ENCODE results near the gene TENT5A.
A peak's percentile ranks its signal among the peaks of the same experiment; 100 is the strongest.
"Not testable (repeated sequence)": the region's sequence is repeated elsewhere in the genome, so short reads cannot be mapped to it uniquely, and the experiment has no call there.

The TENT5A gene

DNA sequence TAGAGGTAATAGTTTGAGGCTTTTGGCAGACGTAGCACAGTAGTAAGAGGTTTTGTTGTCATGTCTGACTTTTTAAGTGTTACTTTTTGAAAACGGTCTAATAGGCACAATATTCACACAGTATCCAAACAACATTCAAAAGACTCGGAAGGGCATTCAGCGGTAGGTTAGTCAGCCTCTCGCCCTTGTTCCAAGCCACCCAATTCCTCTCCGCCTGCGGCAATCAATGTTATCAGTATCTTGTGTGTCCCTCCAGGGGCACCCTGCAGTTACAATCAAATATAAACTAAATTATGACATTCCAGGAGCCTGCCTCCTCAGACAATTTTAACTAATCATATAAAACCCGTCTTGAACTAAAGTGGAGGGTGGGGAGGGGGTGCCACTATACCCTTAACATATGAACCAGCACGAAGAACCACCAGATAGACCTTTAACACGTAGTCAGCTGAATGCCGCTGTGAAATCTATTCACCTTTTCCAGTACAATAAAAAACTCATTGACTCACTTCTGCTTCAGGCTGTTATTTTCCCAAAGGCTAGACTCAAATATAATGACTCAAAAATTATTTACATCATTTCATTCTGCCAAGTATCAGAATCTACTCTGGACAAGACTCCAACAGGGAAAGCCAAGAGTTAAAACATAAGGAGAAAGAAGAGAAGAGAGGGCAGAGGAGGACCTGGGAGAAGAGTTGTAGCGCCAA, 1.6 kb downstream of the TENT5A start:
- peak; percentile 48 for DNase-seq (ENCODE audit: low read depth, low spot score)

DNA sequence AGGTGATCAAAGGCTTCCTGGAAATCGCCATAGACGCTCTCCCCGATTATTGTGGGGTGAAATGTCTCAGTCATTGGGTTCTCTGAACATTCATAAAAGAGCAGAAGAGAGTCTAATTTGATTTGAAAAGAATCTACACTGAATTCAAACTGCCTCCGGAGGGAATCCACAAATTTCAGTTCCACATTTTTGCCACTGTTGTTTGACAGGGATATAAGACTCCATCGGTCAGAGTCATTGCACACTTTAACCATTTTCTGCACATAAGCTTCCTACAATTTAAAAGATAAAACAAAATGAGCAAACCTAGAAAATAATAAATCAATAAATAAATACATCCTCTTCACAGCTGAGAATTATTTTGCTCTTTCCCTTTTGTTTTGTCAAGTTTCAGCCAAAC, 2.3 kb downstream of the TENT5A start:
- no peak for DNase-seq (ENCODE audit: low read depth, low spot score)

DNA sequence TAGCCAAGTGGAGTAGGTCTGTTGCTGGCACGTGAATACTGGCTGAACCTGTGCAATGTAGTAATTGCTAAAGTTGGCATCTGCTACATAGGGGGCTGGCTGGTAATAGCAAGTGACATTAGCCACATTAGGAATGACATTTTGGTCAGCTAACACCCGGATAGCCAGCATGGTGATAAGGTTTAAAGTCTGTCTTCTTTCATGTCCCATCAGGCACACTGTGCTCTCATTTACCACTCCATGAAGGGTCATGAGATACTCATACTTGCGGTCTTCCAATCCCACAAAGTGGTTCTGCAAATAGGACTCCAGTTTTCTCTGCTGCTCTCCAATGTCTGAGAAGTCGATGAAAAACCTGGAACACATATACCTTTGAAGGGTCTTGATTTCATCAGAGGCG, 2.8 kb downstream of the TENT5A start:
- peak; percentile 12 for DNase-seq (ENCODE audit: low read depth, low spot score)

DNA sequence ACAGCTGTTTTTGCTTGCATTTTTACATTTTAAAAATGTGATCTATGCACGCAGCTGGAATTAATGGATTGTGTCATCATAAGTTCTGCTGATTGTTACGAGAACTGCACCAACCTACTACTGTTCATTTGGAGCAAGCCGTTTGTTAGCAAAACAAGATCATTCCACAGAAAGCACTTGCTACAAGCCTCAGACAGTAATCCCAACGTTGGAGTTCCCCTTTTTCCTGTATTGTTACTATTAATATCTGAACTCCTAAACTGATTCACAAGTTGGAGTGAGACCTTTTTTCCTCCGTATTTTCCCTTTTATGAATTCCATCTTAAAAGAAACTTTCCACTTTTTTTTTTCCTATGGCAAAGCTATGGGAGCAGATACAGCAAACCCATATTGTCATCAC, 3.5 kb downstream of the TENT5A start:
- no peak for DNase-seq (ENCODE audit: low read depth, low spot score)

DNA sequence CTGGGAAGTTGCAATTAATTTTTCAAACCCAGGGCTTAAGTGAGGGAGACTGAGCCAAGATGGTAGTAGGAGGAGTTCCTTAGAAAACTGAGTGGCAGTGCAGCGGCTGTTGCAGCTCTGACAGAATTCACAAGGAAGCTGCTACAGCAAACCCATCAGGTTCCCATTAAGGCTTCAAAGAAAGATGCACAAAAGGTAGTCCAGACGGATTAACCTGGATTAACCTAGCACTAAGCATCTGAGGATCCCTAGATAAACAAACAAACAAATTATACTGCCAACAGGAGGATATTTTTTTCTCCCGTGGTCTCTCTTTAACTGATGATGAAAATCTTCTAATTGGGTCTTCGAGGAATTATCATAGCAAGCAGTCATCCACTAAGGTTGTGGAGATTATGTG, 5.2 kb downstream of the TENT5A start:
- no peak for DNase-seq (ENCODE audit: low read depth, low spot score)

DNA sequence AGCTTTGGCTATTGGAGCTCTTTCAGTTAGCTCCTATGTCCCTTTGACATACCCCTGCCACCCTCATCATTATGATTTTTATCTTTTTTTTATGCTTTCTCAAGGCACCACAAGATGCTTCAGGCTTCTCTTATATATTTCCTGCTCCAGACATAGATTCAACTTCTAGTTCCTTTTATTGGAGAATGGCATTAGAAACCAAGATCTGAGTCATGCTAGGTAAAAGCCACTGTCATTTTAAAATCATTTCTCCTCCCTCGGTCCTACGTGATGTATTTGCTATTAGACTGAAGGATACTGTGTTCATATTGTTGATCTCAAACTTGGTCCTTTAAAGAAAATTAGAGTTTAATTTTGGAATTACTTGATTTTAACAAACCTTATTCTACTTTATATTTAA, 8.3 kb downstream of the TENT5A start:
- no peak for DNase-seq (ENCODE audit: low read depth, low spot score)

DNA sequence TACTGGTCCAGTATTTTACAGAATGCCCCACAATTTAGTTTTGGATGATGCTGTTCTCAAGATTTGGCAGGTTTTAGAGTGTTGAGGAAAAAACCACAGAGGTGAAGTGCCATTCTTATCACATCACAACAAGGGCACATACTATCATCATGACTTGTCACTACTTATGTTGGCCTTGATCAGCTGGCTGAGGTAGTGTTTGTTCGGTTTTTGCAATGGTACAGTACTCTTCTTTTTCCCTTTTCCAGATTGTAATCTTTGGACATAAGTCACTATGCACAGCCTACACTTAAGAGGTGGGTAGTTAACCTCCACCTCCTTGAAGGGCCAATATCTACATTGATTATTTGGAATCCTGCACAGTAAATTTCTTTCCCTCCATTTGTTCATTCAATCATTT, 8.8 kb downstream of the TENT5A start:
- DNase-seq (ENCODE audit: low read depth, low spot score), result peak; percentile 23

DNA sequence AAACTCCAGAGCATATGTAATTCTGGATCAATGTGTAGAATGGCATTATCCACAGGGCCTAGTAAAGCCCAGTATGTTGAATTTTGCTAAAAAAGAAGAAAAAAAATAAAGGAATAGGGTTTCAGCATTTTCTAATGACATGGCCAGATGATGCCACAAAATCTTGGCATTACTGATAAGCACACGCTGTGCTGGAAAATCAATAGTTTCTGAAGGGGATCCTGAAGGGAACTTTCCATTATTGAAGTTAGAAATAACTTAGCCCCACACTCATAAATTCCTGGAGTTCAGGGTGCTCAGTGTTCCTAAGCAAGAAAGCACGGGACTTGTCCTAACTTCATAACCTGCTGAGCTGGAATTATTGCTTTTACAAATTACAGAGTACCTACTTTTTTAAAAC, 10.8 kb downstream of the TENT5A start:
- DNase-seq (ENCODE audit: low read depth, low spot score), result no peak

DNA sequence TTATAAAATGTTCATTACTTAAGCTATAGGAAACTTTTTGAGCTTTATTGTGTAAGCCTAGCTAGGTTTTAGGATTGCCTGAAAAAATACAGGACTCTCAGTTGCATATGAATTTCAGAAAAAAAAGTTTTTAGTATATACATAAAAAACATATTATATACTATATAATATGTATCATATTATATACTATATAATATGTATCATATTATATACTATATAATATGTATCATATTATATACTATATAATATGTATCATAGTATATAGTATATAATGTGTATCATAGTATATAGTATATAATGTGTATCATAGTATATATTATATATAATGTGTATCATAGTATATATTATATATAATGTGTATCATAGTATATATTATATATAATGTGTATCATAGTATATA, 11.9 kb downstream of the TENT5A start:
- not testable (repeated sequence) for DNase-seq (ENCODE audit: low read depth, low spot score)

DNA sequence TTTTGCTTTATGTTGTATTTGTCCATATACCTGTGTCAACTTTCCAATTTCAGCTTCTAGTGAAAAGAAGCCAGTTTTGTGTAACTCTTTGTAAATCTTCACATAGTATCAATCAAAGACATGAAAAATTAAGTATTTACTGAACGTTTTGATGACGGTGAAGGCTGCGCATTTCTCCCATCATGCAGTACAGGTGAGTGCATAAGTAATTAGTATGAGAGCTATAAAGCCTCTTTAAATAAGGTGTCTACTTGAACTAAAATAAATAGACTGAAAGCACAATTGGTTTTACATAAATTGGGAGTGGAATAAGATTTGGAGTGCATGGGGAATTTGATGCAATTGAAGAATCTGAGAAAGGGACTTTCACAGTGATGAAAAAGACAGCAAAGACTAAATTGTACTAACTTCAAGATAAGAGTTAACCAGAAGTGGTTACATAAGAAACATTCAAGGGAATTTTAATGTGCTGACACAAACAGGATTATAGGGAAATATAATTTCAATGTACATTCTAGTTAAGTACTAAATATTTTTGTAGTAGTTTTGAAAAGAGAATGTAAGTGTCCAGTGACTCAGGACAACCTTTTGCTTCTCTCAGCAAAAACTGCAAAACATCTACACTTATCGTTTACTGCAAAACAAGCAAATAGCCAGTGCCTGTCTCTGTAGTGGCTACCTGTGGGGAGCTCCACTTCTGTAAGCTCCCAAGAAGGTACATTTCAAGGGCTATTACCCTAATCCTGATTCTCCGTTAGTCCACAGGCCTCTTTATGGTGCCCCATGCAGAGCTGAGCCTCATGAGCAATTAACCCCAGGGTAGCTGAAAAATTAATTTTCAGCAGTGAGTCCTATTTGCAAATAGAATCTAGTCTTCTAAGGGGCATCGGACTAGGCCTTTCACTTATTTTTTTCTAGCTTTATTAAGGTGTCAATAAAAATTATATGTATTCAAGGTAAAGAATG, 13.0 kb downstream of the TENT5A start:
- DNase-seq (ENCODE audit: low read depth, low spot score), result no peak

DNA sequence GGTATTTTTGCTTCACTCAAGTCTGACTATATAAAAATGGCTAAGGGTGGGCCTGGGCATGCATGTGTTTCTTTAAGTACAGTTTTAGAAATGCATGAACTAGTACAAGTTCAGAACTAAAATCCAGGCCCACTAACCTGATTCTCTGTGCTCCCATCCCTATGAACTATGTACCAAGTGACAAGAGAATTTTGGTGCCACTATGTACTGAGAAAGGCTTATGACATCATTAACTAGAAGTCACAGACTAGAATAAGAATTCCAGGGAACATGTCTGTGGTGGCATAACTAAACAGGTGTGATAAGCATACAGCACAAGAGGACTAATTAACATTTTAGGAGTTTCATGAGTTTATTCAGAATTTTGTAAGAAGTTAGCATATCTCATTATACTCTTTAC, 16.1 kb downstream of the TENT5A start:
- no peak for DNase-seq (ENCODE audit: low read depth, low spot score)

DNA sequence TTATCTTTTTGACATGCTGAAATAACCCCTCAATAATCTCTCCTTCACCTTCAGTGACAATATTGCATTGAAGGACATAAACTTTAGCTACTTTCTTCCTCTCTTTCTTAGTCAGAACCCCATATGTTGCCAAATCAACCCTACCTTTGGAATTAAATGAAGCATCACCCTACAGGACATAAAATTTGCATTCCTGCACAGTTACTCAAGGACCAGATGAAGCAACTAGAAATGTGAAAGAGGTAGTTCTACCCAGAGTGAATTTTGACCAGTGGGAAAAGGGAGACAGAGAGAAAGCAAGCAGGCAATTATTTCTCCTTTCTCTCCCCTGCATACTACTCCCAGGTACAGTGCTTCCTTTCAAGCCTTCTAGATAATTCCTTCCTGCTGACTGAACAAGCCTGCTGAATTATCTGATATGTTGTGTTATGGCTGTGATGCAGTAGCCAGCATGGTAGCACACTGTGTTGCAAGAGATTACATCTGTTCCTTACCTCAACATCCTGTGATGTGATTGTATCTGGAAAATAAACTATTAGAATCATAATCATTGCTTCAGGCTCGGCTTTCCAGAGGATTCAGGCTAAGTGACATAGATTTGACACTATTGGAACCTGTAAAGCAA, 16.6 kb downstream of the TENT5A start:
- DNase-seq (ENCODE audit: low read depth, low spot score), result no peak

DNA sequence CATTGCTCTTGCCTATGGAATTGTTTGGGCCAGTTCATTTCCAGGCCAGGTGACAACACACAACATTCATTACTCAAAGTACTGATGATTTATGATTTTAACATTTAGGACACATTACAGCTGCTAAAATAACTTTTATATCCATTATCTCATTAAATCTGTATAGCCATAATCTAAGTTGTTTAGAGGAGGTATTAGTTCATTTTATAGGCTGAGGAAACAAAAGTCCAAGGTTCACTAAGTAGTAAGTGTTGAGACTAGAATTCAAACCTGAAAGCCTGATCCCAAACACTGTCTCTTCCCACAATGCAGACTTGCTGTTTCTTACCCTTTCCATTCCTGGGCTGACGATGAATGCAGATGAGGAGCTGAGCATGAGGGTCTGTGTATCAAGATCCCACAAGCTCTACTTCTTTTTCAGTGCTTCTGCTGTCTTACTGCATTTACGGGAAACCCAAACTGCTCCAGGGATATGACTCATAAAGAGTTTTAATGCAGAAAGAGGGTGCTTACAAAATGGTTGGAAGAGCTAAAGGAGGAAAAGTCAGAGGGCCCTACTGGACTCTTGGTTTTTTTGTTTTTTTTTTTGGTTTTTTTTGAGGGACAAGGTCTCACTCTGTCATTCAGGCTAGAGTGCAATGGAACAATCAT, 17.9 kb downstream of the TENT5A start:
- no peak for DNase-seq (ENCODE audit: low read depth, low spot score)

DNA sequence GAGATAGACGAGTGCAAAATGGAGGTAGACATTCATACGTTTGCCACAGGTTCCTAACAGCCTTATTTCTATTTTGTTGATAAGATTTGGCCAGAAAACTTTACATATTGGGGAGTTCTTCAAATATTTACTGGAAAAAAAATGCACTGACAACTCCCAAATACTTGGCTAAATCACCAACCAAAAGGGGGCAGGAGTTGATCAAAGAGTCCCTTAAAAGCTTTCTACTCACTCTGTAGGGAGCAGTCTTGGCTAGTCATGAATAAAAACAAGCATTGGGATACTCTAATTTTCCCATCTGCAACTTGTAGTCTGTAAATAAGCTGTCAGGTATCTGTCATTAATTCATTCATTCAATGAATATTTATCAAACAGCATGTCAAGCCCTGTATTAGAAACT, 18.4 kb downstream of the TENT5A start:
- no peak for DNase-seq (ENCODE audit: low read depth, low spot score)

DNA sequence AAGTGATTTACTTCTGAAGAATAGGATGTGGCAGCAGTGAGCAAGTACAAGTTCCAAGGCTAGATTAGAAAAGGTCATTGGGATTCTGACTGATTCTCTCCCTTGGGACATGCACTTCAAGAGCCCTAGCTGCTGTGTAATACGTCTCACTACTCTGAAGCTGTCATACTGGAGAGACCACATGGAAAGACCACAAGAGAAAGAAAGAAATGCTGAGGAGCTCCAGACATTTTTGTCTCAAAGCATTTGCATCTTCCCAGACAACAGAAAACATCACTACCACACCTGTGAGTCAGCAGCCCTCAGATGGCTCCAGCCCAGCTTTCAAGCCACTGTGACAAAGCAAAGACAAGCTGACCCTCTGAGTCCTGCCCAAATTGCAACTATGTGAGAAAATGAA, 20.7 kb downstream of the TENT5A start:
- peak; percentile 73 for DNase-seq (ENCODE audit: low read depth, low spot score)

DNA sequence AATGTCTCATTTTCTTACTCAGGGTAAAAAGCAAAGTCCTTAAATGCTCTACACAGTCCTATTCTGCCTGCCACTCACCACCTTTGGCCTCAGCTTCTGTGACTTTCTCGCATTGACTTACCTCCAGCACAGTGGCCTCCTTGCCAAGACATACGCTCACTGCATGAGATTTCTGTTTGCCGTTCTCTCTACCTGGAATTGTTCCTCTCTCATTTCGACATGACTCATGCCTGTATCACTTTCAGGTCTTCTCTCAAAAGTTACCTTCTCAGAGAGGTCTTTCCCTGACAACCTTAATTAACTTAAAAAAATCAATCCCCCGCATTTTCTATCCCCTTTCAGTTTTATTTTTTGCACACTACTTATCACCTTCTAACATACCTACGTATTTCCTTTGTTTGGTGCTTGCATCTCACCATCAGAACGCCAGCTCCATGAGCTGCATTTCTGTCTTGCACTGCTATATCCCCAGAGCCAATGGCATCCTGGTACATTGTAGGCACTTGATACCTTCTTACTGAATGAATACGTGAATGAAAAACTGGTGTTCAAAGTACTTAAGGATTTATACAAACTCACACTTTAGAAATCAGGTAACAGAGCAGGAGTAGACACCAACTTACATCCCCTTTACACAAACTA, 24.5 kb downstream of the TENT5A start:
- DNase-seq (ENCODE audit: low read depth, low spot score), result no peak

DNA sequence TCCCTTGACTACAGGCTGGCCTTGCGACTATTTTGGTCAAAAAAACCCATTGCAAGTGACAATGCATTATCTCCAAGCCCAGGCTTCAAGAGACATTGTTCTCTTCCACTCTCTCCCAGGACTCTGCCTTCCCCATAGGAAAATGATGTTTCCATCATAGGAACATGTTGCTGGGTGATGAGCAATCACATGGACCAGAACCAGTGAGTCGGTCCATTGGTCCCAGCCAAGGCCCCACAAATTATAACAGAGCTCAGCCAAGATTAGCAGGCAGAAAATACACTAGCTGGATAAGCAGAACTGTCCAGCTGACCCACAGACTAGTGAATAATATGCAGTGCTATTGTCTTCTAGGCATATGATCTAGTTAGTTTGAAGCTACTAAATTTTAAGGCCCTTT, 27.4 kb downstream of the TENT5A start:
- DNase-seq (ENCODE audit: low read depth, low spot score), result no peak

DNA sequence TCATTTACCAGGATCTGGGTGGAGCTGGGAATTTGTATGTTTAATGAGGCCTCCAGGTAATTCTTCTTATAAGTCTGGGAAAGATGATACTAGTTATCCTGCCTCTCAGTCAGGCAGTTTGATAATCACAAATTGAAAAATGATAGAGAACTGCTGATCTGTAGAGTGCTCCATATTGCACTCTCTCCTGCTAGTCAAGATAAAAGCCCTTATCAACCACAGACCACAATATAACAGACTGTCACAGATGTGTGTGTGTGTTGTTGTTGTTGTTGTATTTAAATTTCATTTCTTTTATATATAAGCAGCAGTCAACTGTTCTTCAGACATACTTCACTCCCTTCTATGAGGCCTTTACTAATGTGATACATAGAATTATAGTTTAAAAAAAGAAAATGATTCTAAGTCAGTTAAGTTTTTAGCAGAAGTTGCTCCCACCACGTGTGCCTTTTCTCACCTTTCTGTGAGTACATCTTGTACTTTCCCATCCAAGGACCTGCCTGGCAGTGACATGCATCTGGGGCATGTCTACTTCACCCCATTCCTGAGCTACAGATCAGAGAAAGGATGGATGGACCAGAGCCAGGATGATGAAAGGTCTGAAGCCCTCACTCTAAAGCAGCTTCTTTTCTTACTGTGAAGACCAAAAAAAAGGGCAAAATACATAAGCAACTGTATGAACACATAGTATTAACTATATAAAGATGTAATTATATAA, 29.8 kb downstream of the TENT5A start:
- no peak for DNase-seq (ENCODE audit: low read depth, low spot score)

DNA sequence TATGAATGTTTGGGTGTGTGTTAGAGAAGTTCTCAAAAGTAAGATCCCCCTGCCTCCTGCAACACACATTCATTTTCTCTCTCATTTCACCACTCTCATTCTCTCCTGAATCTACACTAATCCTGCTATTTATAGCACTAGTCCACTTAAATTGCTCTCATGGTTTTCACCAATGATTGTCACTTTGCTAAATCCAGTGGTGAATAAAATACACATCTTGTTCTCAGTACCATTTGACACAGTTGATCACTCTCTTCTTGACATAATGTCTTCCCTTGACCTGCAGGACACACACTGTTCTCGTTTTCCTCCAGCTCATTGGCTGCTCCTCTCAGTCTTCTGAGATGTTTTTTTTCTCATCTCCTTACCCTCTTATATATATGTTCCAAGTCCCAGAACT, 32.1 kb downstream of the TENT5A start:
- no peak for DNase-seq (ENCODE audit: low read depth, low spot score)

DNA sequence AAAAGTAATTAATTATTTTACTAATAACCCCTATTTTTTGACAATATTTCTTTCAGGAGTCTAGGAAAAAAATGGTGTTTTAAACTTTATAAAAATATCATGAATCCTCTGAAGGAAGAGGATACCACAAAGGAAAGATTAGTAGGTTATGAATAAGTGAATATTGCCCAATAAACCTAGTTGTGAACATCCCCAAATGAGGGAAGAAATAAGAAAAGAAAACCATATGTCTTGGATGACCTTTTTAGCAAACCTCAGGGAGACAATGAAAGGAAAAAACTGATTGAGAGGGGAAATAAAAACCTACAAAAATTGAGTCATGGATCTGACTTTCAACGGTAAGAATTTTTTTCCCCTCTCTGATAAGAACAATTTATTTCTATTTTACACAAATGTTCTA, 34.4 kb downstream of the TENT5A start:
- DNase-seq (ENCODE audit: low read depth, low spot score), result no peak

DNA sequence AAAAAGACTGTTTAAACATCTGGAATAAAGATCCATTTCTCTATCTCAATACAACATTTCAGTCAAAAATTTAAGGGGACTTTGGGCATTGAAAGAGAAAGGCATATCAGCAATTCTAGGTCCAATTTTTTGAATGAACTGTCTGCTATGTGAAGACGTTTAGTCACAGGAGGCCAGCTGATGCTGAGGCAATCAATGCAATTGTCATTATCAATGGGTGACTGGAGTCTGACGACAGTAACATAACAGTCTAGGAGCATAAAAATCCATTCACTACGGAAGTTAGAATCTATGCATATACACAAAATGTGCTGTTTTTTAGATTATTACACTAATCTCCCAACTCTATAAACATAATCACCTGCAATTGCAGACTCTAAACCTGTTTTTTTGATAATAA, 37.8 kb downstream of the TENT5A start:
- DNase-seq (ENCODE audit: low read depth, low spot score), result no peak
